Astrocyte of the cerebellum (primary cell): Measurements from ENCODE around the gene TCFL5.
A peak's percentile ranks its signal among the peaks of the same experiment; 100 is the strongest.

Experiments used
- DNase-seq: peaks from one replicate; pipeline ENCODE4 v3.0.0-alpha.2; 2011; ENCODE audit warnings: low read depth
- H3K4me3 ChIP-seq: 2 replicates; pipeline ENCODE4 v1.5.1; 2011; ENCODE audit warnings: mild to moderate bottlenecking, low read depth, low read length, moderate library complexity
- CTCF ChIP-seq: IDR thresholded peaks from 2 replicates; pipeline ENCODE4 v1.5.1; 2012; ENCODE audit warnings: low read length, low read depth, moderate library complexity, mild to moderate bottlenecking; ENCODE audit errors: missing control alignments
- in situ Hi-C: cut with HindIII; loops from 2 replicates; pipeline ENCODE4 v1.10.0; 2017; ENCODE audit warnings: low sequenced_read_pairs

TCFL5 gene

GRCh38 chr20:62861726-62862336, at the start of gene TCFL5:
TCFL5 (minus strand) TSS chr20:62861822; CDS start chr20:62861670, 152 bp downstream.
- no peak for DNase-seq
- in situ Hi-C loops: no loop called here
- no peak for TF ChIP-seq CTCF
- H3K4me3 ChIP-seq: peak within 1 kb of the TSS; percentile 46

- no peak overlapping the region for H3K4me3 ChIP-seq
- in situ Hi-C loops: no loop called here
- no peak for DNase-seq
- TF ChIP-seq CTCF: no peak
Observed at GRCh38 chr20:62910777-62911497, 49.3 kb upstream of the TCFL5 start.

GRCh38 chr20:62910217-62910766, 48.7 kb upstream of the TCFL5 start:
- no peak for DNase-seq
- TF ChIP-seq CTCF: no peak
- H3K4me3 ChIP-seq: no peak overlapping the region
- in situ Hi-C loops: no loop called here

GRCh38 chr20:62908971-62909791, 47.6 kb upstream of the TCFL5 start:
- H3K4me3 ChIP-seq: no peak overlapping the region
- TF ChIP-seq CTCF: no peak
- in situ Hi-C loops: no loop called here
- no peak for DNase-seq

GRCh38 chr20:62907384-62908317, 46.0 kb upstream of the TCFL5 start:
- TF ChIP-seq CTCF: peak; percentile 41
- in situ Hi-C loops: no loop called here
- no peak overlapping the region for H3K4me3 ChIP-seq
- no peak for DNase-seq
